ENCODE results near the gene ANKRD10.

DNA sequence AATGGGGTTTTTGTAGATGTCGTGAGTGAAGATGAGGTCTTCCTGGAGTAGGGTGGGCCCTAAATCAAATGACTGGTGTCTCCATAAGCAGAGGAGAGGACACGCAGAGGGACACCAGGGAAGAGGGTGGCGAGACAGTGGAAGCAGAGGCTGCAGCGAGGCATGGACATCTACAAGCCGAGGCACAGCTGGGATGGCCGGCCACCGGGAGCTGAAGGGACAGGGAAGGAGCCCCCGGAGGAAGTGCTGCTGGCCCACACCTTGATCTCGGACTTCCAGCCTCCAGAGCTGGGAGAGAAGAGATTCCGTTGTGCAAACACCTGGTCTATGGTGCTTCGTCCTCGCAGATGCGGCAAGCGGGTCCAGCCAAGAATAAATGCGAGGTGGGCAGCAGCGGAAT lies 84.5 kb downstream of the ANKRD10 start:
- TF ChIP-seq, protein P1, sequence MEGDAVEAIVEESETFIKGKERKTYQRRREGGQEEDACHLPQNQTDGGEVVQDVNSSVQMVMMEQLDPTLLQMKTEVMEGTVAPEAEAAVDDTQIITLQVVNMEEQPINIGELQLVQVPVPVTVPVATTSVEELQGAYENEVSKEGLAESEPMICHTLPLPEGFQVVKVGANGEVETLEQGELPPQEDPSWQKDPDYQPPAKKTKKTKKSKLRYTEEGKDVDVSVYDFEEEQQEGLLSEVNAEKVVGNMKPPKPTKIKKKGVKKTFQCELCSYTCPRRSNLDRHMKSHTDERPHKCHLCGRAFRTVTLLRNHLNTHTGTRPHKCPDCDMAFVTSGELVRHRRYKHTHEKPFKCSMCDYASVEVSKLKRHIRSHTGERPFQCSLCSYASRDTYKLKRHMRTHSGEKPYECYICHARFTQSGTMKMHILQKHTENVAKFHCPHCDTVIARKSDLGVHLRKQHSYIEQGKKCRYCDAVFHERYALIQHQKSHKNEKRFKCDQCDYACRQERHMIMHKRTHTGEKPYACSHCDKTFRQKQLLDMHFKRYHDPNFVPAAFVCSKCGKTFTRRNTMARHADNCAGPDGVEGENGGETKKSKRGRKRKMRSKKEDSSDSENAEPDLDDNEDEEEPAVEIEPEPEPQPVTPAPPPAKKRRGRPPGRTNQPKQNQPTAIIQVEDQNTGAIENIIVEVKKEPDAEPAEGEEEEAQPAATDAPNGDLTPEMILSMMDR (IDR thresholded peaks at IDR 0.05), result no peak
- no peak for TF ChIP-seq POLR2A (IDR thresholded peaks at IDR 0.05)
